HG03520 (cell line): ENCODE measurements around the gene AFF1.
A peak's percentile ranks its signal among the peaks of the same experiment; 100 is the strongest.

Experiments used
- ATAC-seq: cut with Tn5 transposase; IDR thresholded peaks from one replicate; pipeline ENCODE4 v1.9.1; 2021; ENCODE audit warnings: mild to moderate bottlenecking, moderate library complexity; ENCODE audit not compliant: unreplicated experiment

Gene AFF1

DNA sequence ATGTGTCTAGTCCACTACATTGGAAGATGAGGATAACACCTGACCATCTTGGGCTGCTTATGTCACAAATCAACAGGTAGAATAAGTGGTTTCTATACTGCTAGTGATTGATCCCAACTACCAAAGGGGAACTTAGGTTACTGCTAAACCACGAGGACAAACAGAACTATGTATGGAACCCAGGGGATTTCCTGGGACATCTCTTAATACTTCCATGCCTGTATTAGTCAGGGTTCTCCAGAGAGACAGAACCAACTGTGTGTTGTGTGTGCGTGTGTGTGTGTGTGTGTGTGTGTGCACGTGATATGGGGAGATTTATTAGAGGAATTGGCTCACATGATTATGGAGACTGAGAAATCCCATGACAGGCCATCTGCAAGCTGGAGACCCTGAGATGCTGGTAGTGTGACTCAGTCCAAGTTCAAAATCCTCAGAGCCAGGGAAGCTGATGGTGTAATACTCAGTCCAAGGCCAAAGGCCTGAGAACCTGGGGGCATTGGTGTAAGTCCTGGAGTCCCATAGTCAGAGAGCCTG is 16.2 kb upstream of the AFF1 start:
- no peak for ATAC-seq

DNA sequence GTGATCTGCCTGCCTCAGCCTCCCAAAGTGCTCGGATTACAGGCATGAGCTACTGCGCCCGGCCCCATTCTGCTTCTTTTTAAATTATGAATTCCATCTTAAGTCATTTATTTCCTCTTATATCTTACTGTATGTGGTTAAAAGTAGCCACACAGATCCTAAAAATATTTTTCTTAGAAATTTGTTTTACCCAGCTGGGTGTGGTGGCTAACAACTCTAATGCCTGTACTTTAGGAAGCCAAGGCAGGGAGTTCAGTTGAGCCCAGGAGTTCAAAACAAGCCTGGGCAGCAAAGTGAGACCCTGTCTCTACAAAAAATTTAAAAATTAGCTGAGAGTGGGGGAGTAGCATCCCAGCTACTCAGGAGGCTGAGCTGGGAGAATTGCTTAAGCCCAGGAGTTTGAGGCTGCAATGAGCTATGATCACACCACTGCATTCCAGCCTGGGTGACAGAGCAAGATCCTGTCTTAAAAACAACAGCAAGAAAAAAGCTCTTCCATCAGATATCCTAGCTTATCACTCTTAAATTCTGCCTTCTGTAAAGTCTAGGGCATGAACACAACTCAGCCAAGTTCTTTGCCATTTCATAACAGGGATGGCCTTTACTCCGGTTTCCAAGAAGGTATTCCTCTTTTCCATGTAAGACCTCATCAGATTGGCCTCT is 15.1 kb upstream of the AFF1 start:
- ATAC-seq, result no peak

DNA sequence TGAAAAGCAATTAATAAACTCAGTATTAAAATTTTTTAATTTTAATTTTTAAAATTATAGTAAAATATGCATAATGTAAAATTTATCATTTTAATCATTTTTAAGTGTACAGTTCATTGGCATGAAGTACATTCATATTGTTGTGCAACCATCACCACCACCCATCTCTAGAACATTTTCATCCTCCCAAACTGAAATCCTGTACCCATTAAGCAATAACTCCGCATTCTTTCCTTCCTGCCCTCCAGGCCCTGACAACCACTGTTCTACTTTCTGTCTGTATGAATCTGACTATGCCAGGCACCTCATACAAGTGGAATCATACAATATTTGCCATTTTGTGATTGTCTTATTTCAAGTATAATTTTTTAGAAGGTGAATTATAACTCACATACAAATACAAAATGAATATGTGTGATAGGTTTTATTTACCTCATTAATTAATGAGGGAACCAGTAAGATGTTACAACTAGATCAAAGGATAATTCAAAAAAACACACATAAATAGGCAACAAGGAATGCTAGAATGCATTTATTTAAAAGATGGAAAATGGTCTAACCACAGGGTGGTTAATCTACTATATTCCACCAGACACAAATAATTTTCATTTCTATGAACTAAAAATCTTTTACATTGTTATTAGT is 13.1 kb upstream of the AFF1 start:
- no peak for ATAC-seq

DNA sequence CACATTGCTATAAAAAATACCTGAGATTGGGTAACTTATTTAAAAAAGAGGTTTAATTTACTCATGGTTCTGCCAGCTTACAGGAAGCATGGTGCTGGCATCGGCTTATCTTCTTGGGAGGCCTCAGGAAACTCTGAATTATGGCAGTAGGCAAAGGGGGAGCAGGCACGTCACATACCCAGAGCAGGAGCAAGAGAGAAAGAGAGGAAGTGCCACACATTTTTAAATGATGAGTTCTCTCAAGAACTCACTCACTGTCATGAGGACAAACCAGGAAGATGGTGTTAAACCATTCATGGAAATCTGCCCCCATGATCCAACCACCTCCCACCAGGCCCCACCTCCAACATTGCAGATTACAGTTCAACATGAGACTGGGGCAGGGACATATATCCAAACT is 10.0 kb upstream of the AFF1 start:
- no peak for ATAC-seq

DNA sequence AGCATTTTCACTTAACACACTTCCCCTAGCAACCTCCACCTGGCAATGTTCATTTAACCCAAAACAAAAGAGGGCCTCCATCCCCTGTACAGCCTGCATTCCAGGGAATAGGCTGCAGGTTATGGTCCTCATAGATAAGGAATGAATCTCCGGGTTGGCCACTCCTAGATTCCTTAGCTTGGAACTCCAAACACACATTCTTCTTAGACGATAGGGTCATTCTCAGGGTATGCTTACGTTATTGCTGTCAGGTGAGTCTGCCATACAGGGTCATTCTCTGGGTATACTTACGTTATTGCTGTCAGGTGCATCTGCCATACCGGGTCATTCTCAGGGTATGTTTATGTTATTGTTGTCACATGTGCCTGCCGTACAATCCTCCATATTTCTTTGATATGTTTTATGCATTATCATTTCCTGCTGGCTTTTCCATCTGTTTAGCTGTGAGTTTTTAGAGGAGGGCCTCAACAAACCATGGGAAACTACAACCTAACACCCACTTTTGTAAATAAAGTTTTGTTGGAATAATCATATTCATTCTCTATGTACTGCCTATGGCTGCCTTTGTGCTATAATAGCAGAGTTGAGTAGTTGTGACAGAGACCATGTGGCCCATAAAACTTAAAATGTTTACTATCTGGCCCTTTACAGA is 8.2 kb upstream of the AFF1 start:
- ATAC-seq, result no peak

DNA sequence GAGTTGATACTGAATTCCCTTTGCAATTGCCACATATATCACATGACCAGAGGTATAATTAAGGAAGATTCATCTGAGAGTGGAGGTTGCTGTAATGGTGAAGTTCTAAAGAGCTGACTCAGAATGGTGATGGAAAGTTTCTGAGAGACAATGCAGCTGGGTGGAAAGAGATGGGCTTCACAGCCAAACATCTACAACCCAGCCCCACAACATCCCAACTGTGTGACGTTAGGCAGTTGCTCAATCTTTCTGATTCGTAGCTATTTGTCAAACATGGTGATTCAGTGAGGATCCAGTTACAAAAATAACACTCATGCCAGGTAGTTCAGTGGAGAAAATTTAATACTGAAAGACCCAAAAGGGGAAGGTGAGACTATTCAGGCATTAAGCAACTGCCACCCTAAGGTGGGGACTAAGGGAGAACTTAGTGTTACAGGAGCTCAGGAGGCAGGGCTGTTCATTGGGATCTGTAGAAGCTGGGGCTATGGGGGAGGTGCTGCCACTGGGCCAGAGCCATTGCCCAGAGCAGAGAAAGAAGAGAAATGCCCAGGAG is 6.9 kb upstream of the AFF1 start:
- no peak for ATAC-seq

DNA sequence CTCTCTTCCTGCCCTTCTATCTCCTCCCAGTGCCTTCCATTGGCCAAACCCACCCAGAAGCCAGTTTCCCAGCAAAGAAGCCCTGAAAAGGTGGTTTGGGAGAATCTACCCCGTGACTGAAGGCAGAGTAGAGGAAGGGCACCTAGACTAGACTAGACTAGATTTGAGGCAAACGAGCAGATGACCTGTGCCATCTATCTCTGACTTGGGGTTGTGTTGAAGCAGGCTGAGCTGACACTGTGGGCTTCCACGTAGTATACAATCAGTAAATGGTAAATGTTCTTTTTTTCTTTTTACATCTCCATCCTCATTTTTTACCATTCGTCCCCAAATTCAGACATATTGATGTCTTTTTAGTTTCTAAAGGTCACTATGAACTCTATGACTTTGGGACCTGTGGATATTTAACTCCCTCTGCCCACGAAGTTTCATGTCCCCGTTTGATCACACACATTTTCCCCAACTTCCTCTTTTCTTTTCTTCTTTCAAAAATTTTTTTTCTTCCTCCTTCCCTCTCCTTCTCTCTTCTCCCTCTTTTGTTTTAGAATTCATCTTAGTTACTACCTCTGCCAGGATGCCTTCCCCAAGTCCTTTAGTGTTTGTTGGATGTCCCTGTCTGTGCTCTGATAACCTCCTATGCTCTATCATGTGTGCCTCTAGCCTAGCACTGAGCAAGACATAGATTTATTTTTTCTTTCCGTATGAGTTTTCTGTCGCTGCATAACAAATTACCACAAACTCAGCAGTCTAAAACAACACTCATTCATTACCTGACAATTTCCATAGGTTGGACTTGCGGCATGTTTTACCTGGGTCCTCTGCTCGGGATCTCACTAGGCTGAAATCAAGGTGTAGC is 6.2 kb upstream of the AFF1 start:
- no peak for ATAC-seq

DNA sequence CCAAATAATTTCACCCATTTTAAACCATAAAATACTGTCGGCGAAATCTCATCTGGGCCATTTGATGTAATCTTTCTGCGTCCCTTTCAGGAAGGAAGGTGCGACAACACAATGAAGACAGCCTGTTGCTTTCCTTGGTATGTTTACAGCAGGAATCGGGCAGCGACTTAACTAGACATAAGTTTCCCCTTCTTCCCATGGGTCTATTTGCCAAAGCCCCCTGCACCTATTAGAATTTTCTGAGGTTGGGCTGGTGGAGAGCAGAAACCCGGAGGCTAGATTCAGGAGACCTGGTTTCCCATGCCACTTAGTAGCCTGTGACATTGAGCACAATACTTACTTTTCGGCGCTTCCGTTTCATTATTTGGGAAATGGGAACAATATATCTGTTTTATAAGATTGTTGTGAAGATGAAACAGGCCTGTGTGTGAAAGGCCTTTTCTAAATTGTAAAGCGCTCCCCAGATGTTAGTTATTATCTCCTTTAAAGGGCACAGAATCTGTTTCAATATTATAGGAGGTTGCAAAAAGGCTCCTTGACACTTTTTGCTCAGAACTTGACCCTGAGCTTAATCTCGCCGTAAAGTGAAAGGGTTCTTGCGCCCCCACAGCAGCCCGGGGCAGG is 552 bp upstream of the AFF1 start:
- no peak for ATAC-seq

DNA sequence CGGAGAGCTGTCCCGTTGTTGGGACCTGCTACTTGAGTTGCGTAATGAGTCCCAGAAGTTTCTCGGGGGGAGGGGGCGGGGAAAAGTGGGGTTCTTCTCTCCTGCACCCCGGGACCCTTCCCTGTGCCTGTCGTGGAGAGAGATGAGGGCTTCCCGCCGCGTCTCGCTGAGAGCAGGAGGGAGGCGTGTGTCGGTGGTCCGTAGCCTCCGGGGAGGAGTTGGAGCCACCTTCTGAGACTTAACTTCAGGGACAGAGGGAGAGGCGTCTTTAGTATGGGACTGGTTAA is 698 bp downstream of the AFF1 start:
- no peak for ATAC-seq

DNA sequence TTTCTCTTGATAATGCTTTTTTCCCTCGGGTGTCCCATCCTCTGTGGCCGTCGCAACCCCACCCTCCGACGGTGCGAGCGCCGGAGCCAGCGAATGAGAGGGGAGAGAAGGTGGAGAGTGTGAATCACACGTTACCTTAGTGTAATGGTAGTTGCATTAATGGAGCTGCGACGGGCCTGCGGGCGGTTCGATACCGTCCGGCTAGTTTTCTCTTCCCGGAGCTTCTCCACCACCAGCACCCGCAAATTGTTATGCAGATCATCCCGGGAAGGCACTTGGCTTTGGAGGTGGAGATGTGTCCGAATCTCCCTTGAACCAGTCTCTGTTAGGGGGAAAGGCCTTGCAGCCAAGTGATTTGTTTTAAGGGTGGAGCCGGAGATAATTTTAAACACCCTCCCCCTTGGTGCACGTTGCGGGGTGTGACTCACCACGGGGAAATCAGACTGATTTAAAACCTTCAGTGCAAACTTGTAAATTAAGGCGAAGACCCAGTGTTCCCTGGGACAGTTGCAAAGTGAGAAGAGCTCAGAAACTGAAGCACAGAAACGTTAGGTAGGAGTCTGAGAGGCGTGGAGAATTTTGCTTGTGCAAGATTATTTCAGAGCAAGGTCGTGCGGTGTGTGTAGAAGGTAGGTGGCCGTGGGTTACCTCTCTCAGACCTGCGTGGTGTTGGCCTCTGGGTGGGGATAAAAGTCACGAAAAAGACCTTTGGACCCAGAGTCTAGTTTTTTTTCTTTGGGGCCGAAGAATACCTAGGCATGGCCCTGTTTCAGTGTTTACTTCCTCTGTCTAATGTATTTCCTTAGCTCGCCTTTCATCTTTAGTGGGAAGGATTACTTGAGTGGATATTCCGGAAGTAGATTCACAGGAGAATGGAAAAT is 1.3 kb downstream of the AFF1 start:
- peak; percentile 22 for ATAC-seq

DNA sequence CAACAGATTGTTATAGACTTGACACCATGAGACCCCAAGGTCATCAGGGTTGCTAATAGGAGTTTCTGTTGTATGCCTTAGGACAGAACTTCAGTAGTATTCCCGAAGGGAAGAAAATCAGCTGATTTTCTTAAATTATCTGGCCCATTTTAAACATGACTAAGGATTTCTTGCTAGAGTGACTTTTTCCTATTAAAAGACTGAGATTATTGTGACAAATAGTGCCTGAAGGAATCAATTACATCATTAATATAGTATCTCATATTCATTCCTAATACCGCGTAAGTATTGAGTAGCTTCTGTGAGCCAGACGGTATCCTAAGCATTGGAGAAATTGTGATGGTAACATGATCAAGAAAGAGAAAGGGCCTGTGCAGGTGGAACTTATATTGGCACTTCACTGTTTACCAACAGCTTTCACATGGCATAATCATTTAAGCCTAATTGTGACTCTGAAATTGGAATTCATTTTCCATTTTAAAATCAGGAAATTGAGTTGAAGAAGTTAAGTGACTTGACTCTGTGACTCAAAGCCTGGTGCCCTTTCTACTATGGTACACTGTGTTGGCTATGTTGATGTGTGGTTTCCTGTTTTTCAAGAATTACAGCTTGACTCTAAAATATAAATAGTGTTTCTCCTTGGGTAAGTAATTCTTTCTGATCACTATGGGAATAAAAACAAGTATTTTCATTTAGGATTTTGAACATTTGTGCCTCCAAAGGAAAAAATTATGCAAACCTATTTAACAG is 4.1 kb downstream of the AFF1 start:
- no peak for ATAC-seq

DNA sequence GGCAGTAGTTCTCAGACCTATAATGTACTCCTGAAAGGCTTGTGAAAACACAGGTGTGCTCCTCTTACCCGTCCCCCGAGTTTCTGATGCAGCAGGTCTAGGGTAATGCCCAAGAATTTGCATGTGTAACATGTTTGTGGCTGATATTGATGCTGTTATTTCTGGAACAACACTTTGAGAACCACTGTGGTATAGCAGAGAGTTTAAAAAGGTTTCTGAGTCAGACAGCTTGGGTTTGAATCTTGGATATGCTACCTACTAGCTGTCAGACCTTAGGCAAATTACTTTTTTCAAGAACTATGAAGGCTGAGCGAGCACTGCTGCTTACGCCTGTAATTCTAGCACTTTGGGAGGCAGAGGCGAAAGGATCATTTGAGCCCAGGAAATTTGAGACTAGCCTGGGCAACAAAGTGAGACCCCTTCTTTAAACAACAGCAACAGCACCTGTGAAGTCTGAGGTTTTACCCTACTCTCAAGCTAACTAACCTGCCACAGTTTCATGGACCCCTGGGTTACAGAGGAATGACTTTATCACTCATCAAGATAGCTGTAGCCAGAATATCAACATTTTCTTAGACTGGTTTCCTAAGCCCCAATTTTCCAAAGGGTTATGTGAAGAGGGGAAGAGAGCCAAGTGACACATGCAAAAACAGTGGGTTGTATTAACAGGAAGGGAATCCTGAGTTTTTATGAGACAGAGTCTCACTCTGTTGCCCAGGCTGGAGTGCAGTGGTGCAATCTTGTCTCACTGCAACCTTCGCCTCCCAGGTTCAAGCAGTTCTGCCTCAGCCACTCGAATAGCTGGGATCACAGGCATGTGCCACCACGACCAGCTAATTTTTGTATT is 5.1 kb downstream of the AFF1 start:
- peak; percentile 56 for ATAC-seq

DNA sequence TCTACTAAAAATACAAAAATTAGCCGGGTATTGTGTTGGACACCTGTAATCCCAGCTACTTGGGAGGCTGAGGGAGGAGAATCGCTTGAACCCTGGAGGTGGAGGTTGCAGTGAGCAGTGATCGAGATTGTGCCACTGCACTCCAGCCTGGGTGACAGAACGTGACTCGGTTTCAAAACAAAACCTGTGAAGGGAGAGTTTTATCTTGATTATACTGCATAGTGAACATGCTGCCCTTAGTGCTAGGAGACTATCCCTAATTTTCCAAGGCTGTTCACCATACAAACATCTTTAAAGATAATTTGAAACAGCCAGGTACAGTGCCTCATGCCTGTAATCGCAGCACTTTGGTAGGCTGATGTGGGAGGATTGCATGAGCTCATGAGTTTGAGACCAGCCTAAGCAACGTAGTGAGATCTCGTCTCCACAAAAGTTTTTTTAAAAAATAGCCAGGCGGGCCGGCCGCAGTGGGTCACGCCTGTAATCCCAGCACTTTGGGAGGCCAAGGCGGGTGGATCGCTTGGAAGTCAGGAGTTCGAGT is 6.2 kb downstream of the AFF1 start:
- ATAC-seq, result no peak

DNA sequence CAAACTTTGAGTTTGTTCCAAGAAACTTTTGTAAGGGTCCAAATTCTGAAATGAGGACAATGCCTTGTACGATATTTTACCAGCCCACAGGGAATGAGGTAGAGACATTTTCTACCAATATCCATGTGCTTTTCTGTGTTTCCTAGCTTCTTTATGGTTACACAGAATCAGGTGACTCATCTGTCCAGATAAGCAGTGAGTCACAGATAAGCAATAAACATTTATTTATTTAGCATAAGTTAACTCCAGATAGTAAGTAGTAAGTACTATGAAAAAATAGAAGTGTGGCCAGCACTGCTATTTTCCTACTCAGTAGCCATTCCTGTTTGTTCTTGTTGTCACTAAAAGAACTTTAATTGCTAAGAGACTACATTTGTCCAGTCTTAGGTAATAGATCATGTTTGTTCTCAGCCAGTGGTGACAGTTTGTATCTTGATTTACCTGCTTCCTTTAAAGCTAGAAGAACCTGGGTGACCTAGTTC is 7.4 kb downstream of the AFF1 start:
- ATAC-seq, result no peak

DNA sequence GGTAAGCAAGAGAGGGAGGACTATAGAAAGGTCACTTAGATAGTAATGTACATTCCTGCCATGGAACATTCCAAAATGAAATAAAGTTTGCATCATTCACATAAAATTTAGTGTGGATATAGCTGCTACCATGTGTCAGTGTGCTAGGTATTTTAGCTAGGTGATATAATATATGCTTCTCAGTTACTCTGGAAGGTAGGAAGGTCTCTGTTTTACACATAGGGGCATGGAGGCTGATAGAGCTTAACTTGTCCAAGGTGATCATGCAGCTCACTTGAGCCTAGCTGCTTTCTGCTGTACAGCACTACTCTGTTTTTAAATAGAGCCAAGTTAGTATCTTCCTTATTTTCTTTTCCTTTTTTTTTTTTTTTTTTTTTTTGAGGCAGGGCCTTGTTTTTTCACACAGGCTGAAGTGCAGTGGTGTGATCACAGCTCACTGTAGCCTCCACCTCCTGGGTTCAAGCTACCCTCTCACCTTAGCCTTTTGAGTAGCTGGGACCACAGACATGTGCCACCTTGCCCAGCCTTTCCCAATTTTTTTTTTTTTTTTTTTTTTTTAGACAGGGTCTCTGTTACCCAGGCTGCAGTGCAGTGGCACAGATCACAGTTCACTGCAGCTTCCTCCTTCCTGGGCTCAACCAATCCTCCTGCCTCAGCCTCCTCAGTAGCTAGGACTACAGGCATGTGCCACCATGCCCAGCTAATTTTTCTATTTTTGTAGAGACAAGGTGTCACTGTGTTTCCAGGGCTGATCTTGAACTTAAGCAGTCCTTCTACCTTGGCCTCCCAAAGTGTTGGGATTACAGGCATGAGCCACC is 10.4 kb downstream of the AFF1 start:
- no peak for ATAC-seq

DNA sequence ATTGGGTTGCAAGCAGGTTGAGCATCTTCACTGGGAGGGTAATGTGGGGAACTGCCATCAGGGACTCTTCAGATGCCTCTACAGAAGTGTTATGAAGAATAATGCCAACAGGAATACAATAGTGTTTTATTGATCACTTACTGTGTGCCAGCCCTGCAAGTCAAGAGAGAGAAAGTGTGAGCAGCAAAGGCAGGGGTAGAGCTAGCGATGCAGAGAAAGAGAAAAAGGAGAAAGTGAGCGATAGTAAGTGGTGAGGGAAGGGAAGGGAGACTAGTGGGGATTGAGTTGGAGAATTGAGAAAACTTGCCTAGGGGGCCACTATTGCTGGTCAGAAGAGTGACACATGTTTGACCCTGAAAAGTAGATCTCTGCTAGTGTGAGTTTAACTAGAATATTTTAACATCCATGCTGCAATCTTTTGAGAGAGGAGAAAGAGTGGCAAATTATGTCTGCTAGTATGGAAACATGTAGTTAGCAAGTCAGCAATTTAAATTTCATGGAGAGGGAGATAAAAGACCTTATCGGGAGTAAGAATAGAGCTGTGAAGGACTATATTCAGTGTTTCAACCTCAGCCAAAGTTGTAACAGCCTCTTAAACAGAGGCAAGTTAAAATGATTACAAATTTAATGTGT is 12.2 kb downstream of the AFF1 start:
- ATAC-seq, result no peak
